Tibial nerve (tissue), 3 donors: Measurements from ENCODE around the gene GHRL.

Experiments used
- POLR2A ChIP-seq, 2 donors: fragments of 450-650 bp; IDR thresholded peaks; one replicate each; pipeline ENCODE4 v1.6.1; 2017; ENCODE audit warnings: antibody characterized with exemption in 2 of 2, mild to moderate bottlenecking in 2 of 2, moderate library complexity in 2 of 2
- TF ChIP-seq, protein P1 (sequence below), 5 experiments: fragments of 200-600 bp in 3 of 5; fragments of 450-650 bp in 2 of 5; sonication (generic) in 3 of 5; IDR thresholded peaks; one replicate each; pipeline ENCODE4 v1.5.1; 2016 to 2019; ENCODE audit warnings: antibody characterized with exemption in 5 of 5, mild to moderate bottlenecking in 3 of 5, moderate library complexity in 2 of 5

- TF ChIP-seq, protein P1, sequence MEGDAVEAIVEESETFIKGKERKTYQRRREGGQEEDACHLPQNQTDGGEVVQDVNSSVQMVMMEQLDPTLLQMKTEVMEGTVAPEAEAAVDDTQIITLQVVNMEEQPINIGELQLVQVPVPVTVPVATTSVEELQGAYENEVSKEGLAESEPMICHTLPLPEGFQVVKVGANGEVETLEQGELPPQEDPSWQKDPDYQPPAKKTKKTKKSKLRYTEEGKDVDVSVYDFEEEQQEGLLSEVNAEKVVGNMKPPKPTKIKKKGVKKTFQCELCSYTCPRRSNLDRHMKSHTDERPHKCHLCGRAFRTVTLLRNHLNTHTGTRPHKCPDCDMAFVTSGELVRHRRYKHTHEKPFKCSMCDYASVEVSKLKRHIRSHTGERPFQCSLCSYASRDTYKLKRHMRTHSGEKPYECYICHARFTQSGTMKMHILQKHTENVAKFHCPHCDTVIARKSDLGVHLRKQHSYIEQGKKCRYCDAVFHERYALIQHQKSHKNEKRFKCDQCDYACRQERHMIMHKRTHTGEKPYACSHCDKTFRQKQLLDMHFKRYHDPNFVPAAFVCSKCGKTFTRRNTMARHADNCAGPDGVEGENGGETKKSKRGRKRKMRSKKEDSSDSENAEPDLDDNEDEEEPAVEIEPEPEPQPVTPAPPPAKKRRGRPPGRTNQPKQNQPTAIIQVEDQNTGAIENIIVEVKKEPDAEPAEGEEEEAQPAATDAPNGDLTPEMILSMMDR (IDR thresholded peaks at IDR 0.05): no peak
- TF ChIP-seq POLR2A (IDR thresholded peaks at IDR 0.05): no peak
Observed at GRCh38 chr3:10279384-10280176, 13.2 kb downstream of the GHRL start.
